DMS 273 treated with DMSO at 0.1 percent for 48 hours (cell line): ENCODE results near the gene CCDC127.

Source experiments
- DNase-seq: peaks from one replicate; lab custom pipeline; 2025; lab: John Stamatoyannopoulos, UW

The CCDC127 gene

GRCh38 chr5:189486-189885 is 28.5 kb downstream of the CCDC127 start:
- DNase-seq: no peak

- peak; percentile 61 for DNase-seq
Measured at GRCh38 chr5:188488-189481, 29.2 kb downstream of the CCDC127 start.

GRCh38 chr5:187617-188451 is 30.1 kb downstream of the CCDC127 start:
- no peak for DNase-seq

GRCh38 chr5:187042-187431 is 30.9 kb downstream of the CCDC127 start:
- no peak for DNase-seq

GRCh38 chr5:186091-187041 is 31.6 kb downstream of the CCDC127 start:
- DNase-seq: no peak

- DNase-seq: no peak
Measured at GRCh38 chr5:185095-186070, 32.6 kb downstream of the CCDC127 start.

GRCh38 chr5:184471-184870 is 33.5 kb downstream of the CCDC127 start:
- no peak for DNase-seq

GRCh38 chr5:182126-182525 is 35.8 kb downstream of the CCDC127 start:
- DNase-seq: no peak

- DNase-seq: no peak
Measured at GRCh38 chr5:181566-181965, 36.4 kb downstream of the CCDC127 start.

- DNase-seq: no peak
Measured at GRCh38 chr5:181160-181559, 36.8 kb downstream of the CCDC127 start.

GRCh38 chr5:180286-180918 is 37.6 kb downstream of the CCDC127 start:
- DNase-seq: no peak

- no peak for DNase-seq
Measured at GRCh38 chr5:179401-179800, 38.6 kb downstream of the CCDC127 start.

GRCh38 chr5:178110-178509 is 39.8 kb downstream of the CCDC127 start:
- no peak for DNase-seq

GRCh38 chr5:176296-176823 is 41.6 kb downstream of the CCDC127 start:
- no peak for DNase-seq

GRCh38 chr5:174876-175465 is 43.0 kb downstream of the CCDC127 start:
- no peak for DNase-seq

GRCh38 chr5:174291-174600 is 43.7 kb downstream of the CCDC127 start:
- no peak for DNase-seq

GRCh38 chr5:173392-174290 is 44.3 kb downstream of the CCDC127 start:
- no peak for DNase-seq

- DNase-seq: no peak
Measured at GRCh38 chr5:172841-173251, 45.1 kb downstream of the CCDC127 start.
